Measurements from ENCODE around the gene UBR1. TPM values are rescaled to one million over a fixed set of nuclear protein-coding genes. Genes with fewer than 3 reads are reported as not detected.
"Not testable (repeated sequence)": the region's sequence is repeated elsewhere in the genome, so short reads cannot be mapped to it uniquely, and the experiment has no call there.

Gene UBR1
- total RNA-seq, 1 experiment from 2014 or later = 17.9 TPM

DNA sequence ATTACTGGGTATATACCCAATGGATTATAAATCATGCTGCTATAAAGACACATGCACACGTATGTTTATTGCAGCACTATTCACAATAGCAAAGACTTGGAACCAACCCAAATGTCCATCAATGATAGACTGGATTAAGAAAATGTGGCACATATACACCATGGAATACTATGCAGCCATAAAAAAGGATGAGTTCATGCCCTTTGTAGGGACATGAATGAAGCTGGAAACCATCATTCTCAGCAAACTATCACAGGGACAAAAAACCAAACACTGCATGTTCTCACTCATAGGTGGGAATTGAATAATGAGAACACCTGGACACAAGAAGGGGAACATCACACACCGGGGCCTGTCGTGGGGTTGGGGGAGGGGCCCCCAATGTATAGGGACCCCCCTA is 64.8 kb downstream of the UBR1 start:
- H3K9ac ChIP-seq (ENCODE audit: low read length); CTCF ChIA-PET; RAD21 ChIA-PET (ENCODE audit: low non-redundant PET in 1 of 2, low total read pairs in 2 of 2, uncharacterized antibody in 2 of 2, unreplicated experiment in 2 of 2); H4K20me1 ChIP-seq (ENCODE audit: insufficient read depth); H3K79me2 ChIP-seq (ENCODE audit: insufficient read depth, low read length); POLR2A ChIA-PET; H3K4me3 ChIP-seq (replicated peaks in 1 of 2; ENCODE audit: low read depth in 1 of 2, low read length in 2 of 2); H3K4me1 ChIP-seq (ENCODE audit: control insufficient read depth in 1 of 2, insufficient read depth in 2 of 2, low read length in 2 of 2); H3K9me2 ChIP-seq (ENCODE audit: insufficient read depth); H3K27ac ChIP-seq (ENCODE audit: low read depth, low read length); H3K4me2 ChIP-seq (ENCODE audit: low read length); H3K9me3 ChIP-seq (ENCODE audit: control insufficient read depth in 1 of 2, insufficient read depth in 1 of 2, low read depth in 1 of 2, low read length in 2 of 2); DNase-seq (ENCODE audit: low read depth, low spot score); BruUV-seq (replicated peaks); ATAC-seq; intact Hi-C loops (cut with micrococcal nuclease); H3K27me3 ChIP-seq (ENCODE audit: insufficient read depth, low read length); H2AFZ ChIP-seq (ENCODE audit: low read depth, low read length, poor library complexity, severe bottlenecking): not testable (repeated sequence)
- peaks cover 9 to 15% of the 10 kb centered on the region in 2 experiments; a peak in 2 of 4 replicates for H3K36me3 ChIP-seq (ENCODE audit: control insufficient read depth in 1 of 2, insufficient read depth in 2 of 2, low read length in 2 of 2)

GRCh38 chr15:43035240-43035639 is 70.6 kb downstream of the UBR1 start:
- BruUV-seq (replicated peaks); ATAC-seq: not testable (repeated sequence)

GRCh38 chr15:43029476-43029875 is 76.4 kb downstream of the UBR1 start:
- Histone ChIP-seq H3K79me2 (ENCODE audit: insufficient read depth, low read length) (no peaks in the 10 kb centered on the region), H3K9me2 (ENCODE audit: insufficient read depth) (no peaks in the 10 kb centered on the region), H3K36me3 (ENCODE audit: control insufficient read depth in 1 of 2, insufficient read depth in 2 of 2, low read length in 2 of 2) (peaks cover 4 to 12% of the 10 kb centered on the region in 2 experiments; a peak in 3 of 4 replicates), H3K9ac (ENCODE audit: low read length) (no peak overlapping the region), H3K9me3 (ENCODE audit: control insufficient read depth in 1 of 2, insufficient read depth in 1 of 2, low read depth in 1 of 2, low read length in 2 of 2) (no peaks in the 10 kb centered on the region), H3K4me2 (ENCODE audit: low read length) (no peak overlapping the region), H4K20me1 (ENCODE audit: insufficient read depth) (no peaks in the 10 kb centered on the region), H3K4me1 (ENCODE audit: control insufficient read depth in 1 of 2, insufficient read depth in 2 of 2, low read length in 2 of 2) (no peaks in the 10 kb centered on the region), H3K27me3 (ENCODE audit: insufficient read depth, low read length) (no peaks in the 10 kb centered on the region), H3K4me3 (replicated peaks in 1 of 2; ENCODE audit: low read depth in 1 of 2, low read length in 2 of 2) (no peak overlapping the region), H3K27ac (ENCODE audit: low read depth, low read length) (no peak overlapping the region), H2AFZ (ENCODE audit: low read depth, low read length, poor library complexity, severe bottlenecking) (no peak overlapping the region)
- ChIA-PET POLR2A (no interaction called here), CTCF (no interaction called here), RAD21 (ENCODE audit: low non-redundant PET in 1 of 2, low total read pairs in 2 of 2, uncharacterized antibody in 2 of 2, unreplicated experiment in 2 of 2) (no interaction called here)
- intact Hi-C loops (cut with micrococcal nuclease) = no loop called here
- ATAC-seq (no peak), DNase-seq (ENCODE audit: low read depth, low spot score) (no peak)
- TF ChIP-seq FOSL1 (IDR thresholded peaks at IDR 0.05; ENCODE audit: low read depth) (no peak), RAD21 (IDR thresholded peaks at IDR 0.05; ENCODE audit: low read depth) (no peak), YY1 (IDR thresholded peaks at IDR 0.05; ENCODE audit: extremely low read depth, insufficient replicate concordance, low read depth, low read length) (no peak), TCF7L2 (IDR thresholded peaks at IDR 0.05; ENCODE audit: borderline replicate concordance, extremely low read depth, insufficient read depth, insufficient read length) (no peak), CEBPB (IDR thresholded peaks at IDR 0.05; ENCODE audit: low read depth) (no peak), MAX (IDR thresholded peaks at IDR 0.05) (no peak), POLR2AphosphoS5 (IDR thresholded peaks at IDR 0.05; ENCODE audit: low read depth, low read length) (no peak), POLR2A (IDR thresholded peaks at IDR 0.05; ENCODE audit: borderline replicate concordance, extremely low read depth, insufficient read depth, insufficient read length) (no peak), EZH2phosphoT487 (IDR thresholded peaks at IDR 0.05; ENCODE audit: borderline replicate concordance) (no peak), ELF1 (IDR thresholded peaks at IDR 0.05; ENCODE audit: borderline replicate concordance, low read depth) (no peak), SP1 (IDR thresholded peaks at IDR 0.05; ENCODE audit: low read depth) (no peak), ZFX (IDR thresholded peaks at IDR 0.05) (no peak), SIN3A (IDR thresholded peaks at IDR 0.05; ENCODE audit: low read depth) (no peak)
- BruUV-seq (replicated peaks) = no TSS peak

More at GRCh38 chr15:43035240-43035639, 70.6 kb downstream of the UBR1 start:
- intact Hi-C loops (cut with micrococcal nuclease); H3K79me2 ChIP-seq (ENCODE audit: insufficient read depth, low read length); H3K4me2 ChIP-seq (ENCODE audit: low read length); POLR2A ChIA-PET; H2AFZ ChIP-seq (ENCODE audit: low read depth, low read length, poor library complexity, severe bottlenecking); H3K4me3 ChIP-seq (replicated peaks in 1 of 2; ENCODE audit: low read depth in 1 of 2, low read length in 2 of 2); H3K9ac ChIP-seq (ENCODE audit: low read length); H3K27ac ChIP-seq (ENCODE audit: low read depth, low read length); H3K36me3 ChIP-seq (ENCODE audit: control insufficient read depth in 1 of 2, insufficient read depth in 2 of 2, low read length in 2 of 2); DNase-seq (ENCODE audit: low read depth, low spot score); RAD21 ChIA-PET (ENCODE audit: low non-redundant PET in 1 of 2, low total read pairs in 2 of 2, uncharacterized antibody in 2 of 2, unreplicated experiment in 2 of 2); H3K9me3 ChIP-seq (ENCODE audit: control insufficient read depth in 1 of 2, insufficient read depth in 1 of 2, low read depth in 1 of 2, low read length in 2 of 2); H4K20me1 ChIP-seq (ENCODE audit: insufficient read depth); H3K4me1 ChIP-seq (ENCODE audit: control insufficient read depth in 1 of 2, insufficient read depth in 2 of 2, low read length in 2 of 2); CTCF ChIA-PET; H3K9me2 ChIP-seq (ENCODE audit: insufficient read depth); H3K27me3 ChIP-seq (ENCODE audit: insufficient read depth, low read length): not testable (repeated sequence)

Measured in HCT116 (cell line).